ENCODE measurements around the gene LRRC8B.

LRRC8B gene

DNA sequence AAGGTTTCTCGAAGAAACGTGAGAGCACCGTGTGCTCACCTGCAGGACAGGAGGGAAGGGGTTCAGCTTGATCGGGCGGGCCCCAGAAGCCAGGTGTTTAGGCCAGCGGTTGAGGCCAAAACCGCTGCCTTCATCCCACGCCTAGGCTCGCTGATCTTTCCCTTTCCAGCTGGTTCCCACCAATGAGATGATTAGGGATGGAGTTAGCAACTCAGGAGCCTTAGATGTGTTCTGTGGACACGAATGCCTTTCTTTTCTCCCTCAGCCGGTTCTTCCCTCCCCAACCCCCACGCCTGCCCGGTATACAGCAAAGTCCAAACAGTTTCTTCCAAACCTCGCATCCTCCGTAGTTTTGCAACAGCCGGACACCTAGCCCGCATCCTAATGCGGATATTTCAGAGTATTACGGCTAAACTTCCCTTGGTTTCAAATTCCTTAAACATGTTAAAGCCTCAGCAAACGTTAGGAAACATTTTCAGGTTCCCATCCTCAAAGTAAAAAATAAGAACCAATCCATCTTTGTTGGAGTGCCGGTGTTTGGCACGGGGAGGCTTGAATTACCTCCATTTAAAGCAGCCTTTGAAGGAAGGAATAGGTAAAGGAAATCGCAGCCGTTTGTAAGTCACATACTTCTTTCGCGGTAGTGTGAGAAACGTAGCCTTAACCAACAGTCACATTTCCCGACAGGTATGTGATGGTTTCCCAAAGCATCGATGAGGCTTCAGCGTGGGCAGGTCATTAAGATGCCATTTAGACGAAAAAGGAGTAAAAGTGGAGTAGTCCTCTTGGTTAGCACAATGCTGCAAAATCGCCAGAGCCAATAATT lies 109.4 kb downstream of the LRRC8B start:
- TF ChIP-seq, protein P1, sequence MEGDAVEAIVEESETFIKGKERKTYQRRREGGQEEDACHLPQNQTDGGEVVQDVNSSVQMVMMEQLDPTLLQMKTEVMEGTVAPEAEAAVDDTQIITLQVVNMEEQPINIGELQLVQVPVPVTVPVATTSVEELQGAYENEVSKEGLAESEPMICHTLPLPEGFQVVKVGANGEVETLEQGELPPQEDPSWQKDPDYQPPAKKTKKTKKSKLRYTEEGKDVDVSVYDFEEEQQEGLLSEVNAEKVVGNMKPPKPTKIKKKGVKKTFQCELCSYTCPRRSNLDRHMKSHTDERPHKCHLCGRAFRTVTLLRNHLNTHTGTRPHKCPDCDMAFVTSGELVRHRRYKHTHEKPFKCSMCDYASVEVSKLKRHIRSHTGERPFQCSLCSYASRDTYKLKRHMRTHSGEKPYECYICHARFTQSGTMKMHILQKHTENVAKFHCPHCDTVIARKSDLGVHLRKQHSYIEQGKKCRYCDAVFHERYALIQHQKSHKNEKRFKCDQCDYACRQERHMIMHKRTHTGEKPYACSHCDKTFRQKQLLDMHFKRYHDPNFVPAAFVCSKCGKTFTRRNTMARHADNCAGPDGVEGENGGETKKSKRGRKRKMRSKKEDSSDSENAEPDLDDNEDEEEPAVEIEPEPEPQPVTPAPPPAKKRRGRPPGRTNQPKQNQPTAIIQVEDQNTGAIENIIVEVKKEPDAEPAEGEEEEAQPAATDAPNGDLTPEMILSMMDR (conservative IDR thresholded peaks at IDR 0.05; ENCODE audit: low read depth, low read length), result no peak
- no peak for DNase-seq (ENCODE audit: low read depth)
- H3K4me3 ChIP-seq (ENCODE audit: low read length), result peak overlapping the region; percentile 62

DNA sequence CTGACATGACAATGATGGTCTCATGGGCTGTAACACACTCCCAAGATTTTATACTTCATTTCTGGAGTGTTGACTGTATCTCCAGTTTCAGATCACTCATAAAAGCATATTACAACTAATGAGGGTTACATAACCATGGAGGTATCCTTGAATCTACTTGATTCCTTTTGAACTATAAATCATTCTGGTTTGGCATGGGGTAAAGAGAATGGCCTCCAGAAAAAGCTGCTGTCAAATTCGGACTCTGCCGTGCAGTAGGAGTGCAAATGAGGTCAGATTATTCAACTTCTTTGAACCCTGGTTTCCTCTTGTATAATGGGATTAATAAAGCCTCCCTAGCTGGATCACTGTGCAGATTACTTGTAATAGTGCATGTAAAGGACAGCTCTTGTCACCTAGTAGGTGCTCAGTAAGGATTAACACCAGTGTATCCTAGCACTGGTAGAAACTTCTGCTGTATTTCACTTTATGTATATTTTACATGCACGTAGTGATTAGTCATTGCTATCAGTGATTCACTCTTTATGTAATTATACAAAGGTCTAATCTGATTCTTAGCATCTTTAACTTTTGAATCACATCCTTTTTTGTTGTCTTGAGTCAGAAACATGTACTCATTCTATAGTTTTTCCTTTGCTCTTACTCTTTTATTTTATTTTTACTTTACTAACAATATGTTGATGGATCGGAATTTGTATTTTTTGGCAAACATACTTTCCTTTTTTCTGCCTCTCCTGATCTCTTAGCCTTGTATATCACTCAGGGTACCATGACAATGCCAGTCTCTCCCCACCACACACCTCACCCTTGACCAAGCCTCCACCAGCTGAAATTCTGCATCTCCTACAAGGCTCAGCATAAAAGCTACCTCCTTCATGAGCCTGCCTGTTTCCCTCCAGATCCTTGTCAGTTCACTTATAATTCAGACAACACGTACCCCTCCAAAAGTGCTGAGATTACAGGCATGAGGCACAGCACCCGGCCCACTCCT lies 111.5 kb downstream of the LRRC8B start:
- no peak overlapping the region for H3K4me3 ChIP-seq (ENCODE audit: low read length)
- no peak for DNase-seq (ENCODE audit: low read depth)
- TF ChIP-seq, protein P1 (conservative IDR thresholded peaks at IDR 0.05; ENCODE audit: low read depth, low read length), result no peak

DNA sequence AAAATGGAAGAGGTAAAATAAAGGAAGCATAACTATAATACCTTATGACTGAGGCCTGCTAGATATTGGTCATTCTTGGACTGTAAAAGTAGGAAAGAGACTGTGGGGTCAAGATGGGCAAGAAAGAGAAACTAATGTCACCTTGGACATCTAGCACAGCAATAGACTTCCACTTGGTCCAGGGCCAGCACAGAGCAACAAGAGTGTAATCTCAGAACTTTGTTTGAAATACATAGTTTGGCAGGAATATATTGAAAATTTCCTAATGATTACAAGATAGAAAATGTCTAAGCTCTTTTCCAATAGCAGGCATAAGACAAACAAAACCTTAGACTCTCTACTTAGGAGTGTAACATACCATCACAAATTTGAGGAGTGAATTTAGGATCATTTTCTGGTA lies 112.9 kb downstream of the LRRC8B start:
- TF ChIP-seq, protein P1 (conservative IDR thresholded peaks at IDR 0.05; ENCODE audit: low read depth, low read length), result no peak
- no peak overlapping the region for H3K4me3 ChIP-seq (ENCODE audit: low read length)
- no peak for DNase-seq (ENCODE audit: low read depth)

DNA sequence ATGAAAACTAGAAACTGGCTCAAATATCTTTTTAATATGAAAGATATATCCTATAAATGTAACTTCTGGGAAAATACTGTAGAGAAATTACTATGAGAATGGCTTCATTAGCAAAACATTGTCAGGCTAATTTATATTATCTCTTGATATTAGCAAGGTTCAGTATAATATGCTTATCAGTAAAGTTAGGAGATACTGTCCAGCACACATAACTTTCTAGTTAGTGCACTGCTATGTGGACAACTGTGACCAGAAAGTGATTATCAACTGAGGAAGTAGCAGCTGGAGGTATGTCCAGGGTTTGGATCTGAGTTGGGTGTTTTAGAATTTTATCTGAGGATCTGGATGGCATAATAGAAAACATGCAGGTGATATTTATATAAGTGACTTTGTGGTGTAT lies 115.8 kb downstream of the LRRC8B start:
- H3K4me3 ChIP-seq (ENCODE audit: low read length), result no peak overlapping the region
- TF ChIP-seq, protein P1 (conservative IDR thresholded peaks at IDR 0.05; ENCODE audit: low read depth, low read length), result no peak
- DNase-seq (ENCODE audit: low read depth), result no peak

DNA sequence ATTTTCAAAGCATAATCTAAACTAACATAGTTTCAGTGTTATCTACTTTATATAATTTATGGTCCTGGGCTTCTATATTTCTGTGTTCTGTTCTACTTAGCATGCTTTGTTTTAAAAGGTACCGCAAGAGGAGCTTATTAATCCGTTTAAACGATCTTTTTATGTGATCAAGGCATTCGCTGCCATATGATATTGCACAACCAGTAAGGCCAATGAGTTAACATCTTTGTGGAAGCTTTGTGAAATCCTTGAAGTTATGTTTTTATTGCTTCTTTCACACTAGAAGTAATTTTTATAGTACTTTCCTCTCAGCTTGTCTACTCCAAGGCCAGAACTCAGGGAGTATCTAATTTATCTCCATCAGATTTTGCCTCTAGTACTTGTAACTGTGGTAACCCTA lies 117.2 kb downstream of the LRRC8B start:
- TF ChIP-seq, protein P1 (conservative IDR thresholded peaks at IDR 0.05; ENCODE audit: low read depth, low read length), result no peak
- no peak overlapping the region for H3K4me3 ChIP-seq (ENCODE audit: low read length)
- DNase-seq (ENCODE audit: low read depth), result no peak

DNA sequence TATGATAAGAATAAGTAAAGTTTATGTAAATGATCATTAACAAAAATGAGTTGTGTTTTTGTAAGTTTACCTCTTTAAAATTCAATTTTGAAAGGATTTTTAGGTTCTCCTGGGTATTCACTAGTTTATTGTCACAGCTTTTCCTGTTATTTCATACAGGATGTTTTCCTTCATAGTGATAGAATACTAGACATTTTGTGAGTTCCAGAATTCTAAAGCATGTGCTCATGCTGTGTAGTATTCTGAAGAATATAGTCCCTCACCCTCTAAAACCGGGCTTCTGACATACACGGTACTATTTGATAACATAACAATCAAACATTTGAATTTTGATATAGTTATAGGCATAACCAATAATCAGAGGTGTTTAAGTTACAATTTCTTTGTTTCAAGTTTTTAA lies 118.9 kb downstream of the LRRC8B start:
- H3K4me3 ChIP-seq (ENCODE audit: low read length), result no peak overlapping the region
- TF ChIP-seq, protein P1 (conservative IDR thresholded peaks at IDR 0.05; ENCODE audit: low read depth, low read length), result no peak
- DNase-seq (ENCODE audit: low read depth), result no peak
